B cell (primary cell): ENCODE data around the gene LIN7A. TPM values are rescaled to one million over a fixed set of nuclear protein-coding genes. Genes with fewer than 3 reads are reported as not detected.

Source experiments
- ATAC-seq: fragments of 200-7000 bp; cut with Tn5 transposase; one replicate; pipeline ENCODE4 v1.10.0; 2021; ENCODE audit warnings: low read depth, mild to moderate bottlenecking, moderate number of reproducible peaks, moderate library complexity
- CTCF ChIA-PET: fragments of 350-600 bp; sonication (Branson Sonifier 250); formaldehyde crosslinking; loops from one replicate; lab custom pipeline; 2021; ENCODE audit warnings: antibody characterized with exemption, inconsistent platforms; lab: Charles Lee
- POLR2A ChIA-PET: fragments of 350-600 bp; sonication (Branson Sonifier 250); formaldehyde crosslinking; loops from one replicate; lab custom pipeline; 2021; ENCODE audit warnings: antibody characterized with exemption; lab: Charles Lee
- DNase-seq: peaks from one replicate; pipeline ENCODE4 v3.0.0; 2013
- H2AFZ ChIP-seq: 2 replicates; pipeline ENCODE4 v1.6.1; 2012; ENCODE audit warnings: mild to moderate bottlenecking, low read depth, low read length; ENCODE audit not compliant: insufficient read depth, poor library complexity, severe bottlenecking
- H3K27ac ChIP-seq, 2 donors: 1 replicate in 1 of 2; 2 replicates in 1 of 2; pipeline ENCODE4 v1.5.1; 2012 to 2013; ENCODE audit warnings: low read length in 2 of 2, mild to moderate bottlenecking in 2 of 2, moderate library complexity in 1 of 2
- H3K27me3 ChIP-seq, 4 experiments: fragments of 200-600 bp in 1 of 4; sonication (generic) in 1 of 4; replicated peaks in 1 of 4; 1 replicate in 2 of 4; 2 replicates in 2 of 4; pipeline versions ENCODE4 v1.6.1 to v1.7.0; 2013 to 2016; ENCODE audit warnings: low read length in 3 of 4, mild to moderate bottlenecking in 2 of 4, mixed read lengths in 1 of 4, moderate library complexity in 1 of 4; ENCODE audit not compliant: insufficient read depth in 4 of 4, control insufficient read depth in 3 of 4; ENCODE audit errors: control extremely low read depth in 1 of 4
- H3K36me3 ChIP-seq, 2 experiments: replicated peaks in 1 of 2; 1 replicate in 1 of 2; 2 replicates in 1 of 2; pipeline versions ENCODE4 v1.6.1 to v1.7.1; 2013; ENCODE audit warnings: low read length in 1 of 2; ENCODE audit not compliant: insufficient read depth in 2 of 2, control insufficient read depth in 1 of 2; ENCODE audit errors: control extremely low read depth in 1 of 2, extremely low read depth in 1 of 2
- H3K4me1 ChIP-seq, 2 donors: fragments of 200-600 bp in 1 of 2; sonication (generic) in 1 of 2; 1 replicate in 1 of 2; 2 replicates in 1 of 2; pipeline versions ENCODE4 v1.5.1 to v1.6.1; 2013 to 2017; ENCODE audit warnings: low read length in 2 of 2; ENCODE audit not compliant: control insufficient read depth in 2 of 2, insufficient read depth in 2 of 2
- H3K4me2 ChIP-seq: replicated peaks from 2 replicates; pipeline ENCODE3; 2012; ENCODE audit warnings: mild to moderate bottlenecking, low read depth, low read length; ENCODE audit not compliant: poor library complexity, severe bottlenecking
- H3K4me3 ChIP-seq, 5 experiments: fragments of 200-600 bp in 1 of 5; sonication (generic) in 1 of 5; 1 replicate in 3 of 5; 2 replicates in 2 of 5; pipeline versions ENCODE4 v1.5.1 to v1.7.0; 2011 to 2016; ENCODE audit warnings: low read length in 4 of 5, mild to moderate bottlenecking in 4 of 5, low read depth in 2 of 5, control low read depth in 1 of 5, moderate library complexity in 1 of 5; ENCODE audit not compliant: insufficient read depth in 1 of 5; ENCODE audit errors: control extremely low read depth in 1 of 5, extremely low read depth in 1 of 5
- H3K79me2 ChIP-seq: fragments of 200-600 bp; sonication (generic); one replicate; pipeline ENCODE4 v1.6.0; 2016; ENCODE audit warnings: low read length; ENCODE audit not compliant: control insufficient read depth, insufficient read depth
- H3K9ac ChIP-seq: fragments of 200-600 bp; sonication (generic); 2 replicates; pipeline ENCODE4 v1.6.1; 2017; ENCODE audit warnings: mild to moderate bottlenecking, low read length, moderate library complexity
- H3K9me3 ChIP-seq, 3 donors: one replicate each; pipeline versions ENCODE4 v1.6.1 to v1.7.1; 2013; ENCODE audit warnings: low read length in 2 of 3; ENCODE audit not compliant: control insufficient read depth in 2 of 3, insufficient read depth in 1 of 3; ENCODE audit errors: control extremely low read depth in 1 of 3
- H4K20me1 ChIP-seq: 2 replicates; pipeline ENCODE4 v1.6.0; 2012; ENCODE audit warnings: mild to moderate bottlenecking, low read length; ENCODE audit not compliant: insufficient read depth, control insufficient read depth, poor library complexity, severe bottlenecking
- H3K27ac Mint-ChIP-seq: one replicate; pipeline ENCODE4 v1.8.0; 2021; ENCODE audit warnings: mixed read lengths
- H3K27me3 Mint-ChIP-seq: one replicate; pipeline ENCODE4 v1.8.0; 2021; ENCODE audit warnings: mixed read lengths
- H3K4me1 Mint-ChIP-seq: one replicate; pipeline ENCODE4 v1.8.0; 2021; ENCODE audit warnings: mixed read lengths
- H3K4me3 Mint-ChIP-seq: one replicate; pipeline ENCODE4 v1.8.0; 2021; ENCODE audit warnings: mixed read lengths
- H3K9me3 Mint-ChIP-seq: one replicate; pipeline ENCODE4 v1.8.0; 2022; ENCODE audit warnings: mixed read lengths; ENCODE audit not compliant: insufficient read depth
- CTCF ChIP-seq: fragments of 200-600 bp; IDR thresholded peaks from one replicate; pipeline ENCODE4 v1.8.0; 2022; ENCODE audit warnings: antibody characterized with exemption, mild to moderate bottlenecking
- EZH2 ChIP-seq: IDR thresholded peaks from 2 replicates; pipeline ENCODE4 v1.6.1; 2012; ENCODE audit warnings: borderline replicate concordance, low read depth, mild to moderate bottlenecking, moderate library complexity, low read length; ENCODE audit not compliant: insufficient read depth, poor library complexity, severe bottlenecking
- WGBS: methylation state at CpG from one replicate; pipeline ENCODE4 v1.1.5; 2013; ENCODE audit warnings: missing lambda C conversion rate; ENCODE audit not compliant: insufficient coverage; 5-methylcytosine and 5-hydroxymethylcytosine counted together
- intact Hi-C: fragments of 100-400 bp; cut with micrococcal nuclease; formaldehyde crosslinking; loops from one replicate; pipeline ENCODE4 v1.10.0; 2022
- polyA plus RNA-seq: library from polyadenylated mRNA; depleted of rRNA; stranded (reverse); fragments of >200 nt; gene quantifications from 2 replicates; pipeline ENCODE4 v1.2.3, GENCODE V29; 2012
- total RNA-seq, 2 donors: library from RNA; stranded (reverse); fragments of 120-200 nt in 1 of 2; gene quantifications; 1 replicate in 1 of 2; 2 replicates in 1 of 2; pipeline versions ENCODE4 v1.2.3 to v1.2.4, GENCODE V29; 2013 to 2022

The LIN7A gene
- total and polyA plus RNA-seq, 2 donors (not counting 1 experiment from before 2014, with no cell fraction given): 0.10 TPM; not detected in 1

- H3K79me2 ChIP-seq: no peaks in the 10 kb centered on the region
- ChIA-PET POLR2A (no interaction called here), CTCF (no interaction called here)
- no peak overlapping the region for H3K4me2 ChIP-seq
- ATAC-seq: no peak
- no peak overlapping the region for H3K9ac ChIP-seq
- H3K27me3 ChIP-seq: no peaks in the 10 kb centered on the region
- no peaks in the 10 kb centered on the region for H3K4me1 Mint-ChIP-seq
- no peak overlapping the region for H3K27ac Mint-ChIP-seq
- no peaks in the 10 kb centered on the region for H3K9me3 Mint-ChIP-seq
- no peaks in the 10 kb centered on the region for H4K20me1 ChIP-seq
- H3K36me3 ChIP-seq: no peaks in the 10 kb centered on the region
- no peaks in the 10 kb centered on the region for H3K9me3 ChIP-seq
- no peak overlapping the region for H3K27ac ChIP-seq
- no peak for DNase-seq
- H3K4me1 ChIP-seq: no peaks in the 10 kb centered on the region
- no peak overlapping the region for H3K4me3 Mint-ChIP-seq
- WGBS: no CpG with 5 or more reads among the region's 5 CpGs
- no peaks in the 10 kb centered on the region for H3K27me3 Mint-ChIP-seq
- intact Hi-C loops: no loop called here
- H2AFZ ChIP-seq: no peak overlapping the region
- H3K4me3 ChIP-seq: no peak overlapping the region
- TF ChIP-seq CTCF (no peak), EZH2 (no peak)
These were observed 92.1 kb downstream of the LIN7A start for GRCh38 chr12:80845639-80846038.

- H3K27me3 Mint-ChIP-seq: no peaks in the 10 kb centered on the region
- no peaks in the 10 kb centered on the region for H3K4me1 Mint-ChIP-seq
- Histone ChIP-seq H3K79me2 (no peaks in the 10 kb centered on the region), H3K9ac (no peak overlapping the region), H3K4me3 (no peak overlapping the region), H2AFZ (no peak overlapping the region), H3K4me1 (no peaks in the 10 kb centered on the region), H3K27ac (no peak overlapping the region), H3K36me3 (no peaks in the 10 kb centered on the region), H3K27me3 (no peaks in the 10 kb centered on the region), H3K4me2 (no peak overlapping the region), H4K20me1 (no peaks in the 10 kb centered on the region), H3K9me3 (no peaks in the 10 kb centered on the region)
- ChIA-PET POLR2A (no interaction called here), CTCF (no interaction called here)
- TF ChIP-seq EZH2: no peak
- no peak for TF ChIP-seq CTCF
- DNase-seq (no peak), ATAC-seq (no peak)
- H3K9me3 Mint-ChIP-seq: no peaks in the 10 kb centered on the region
- H3K4me3 Mint-ChIP-seq: no peak overlapping the region
- no peak overlapping the region for H3K27ac Mint-ChIP-seq
- WGBS: no CpG with 5 or more reads among the region's 1 CpG
- intact Hi-C loops: no loop called here
These were observed 93.8 kb downstream of the LIN7A start for GRCh38 chr12:80843969-80844368.
